Peyer's patch (tissue), 4 donors: ENCODE results near the gene MAN1C1. TPM values are rescaled to one million over a fixed set of nuclear protein-coding genes. Genes with fewer than 3 reads are reported as not detected.

ENCODE experiments used
- DNase-seq, 3 donors: peaks; one replicate each; pipeline ENCODE4 v3.0.0-alpha.2; 2017 to 2019
- H3K27ac ChIP-seq, 4 donors: fragments of 200-600 bp; sonication (generic); one replicate each; pipeline ENCODE4 v1.5.1; 2016 to 2019
- H3K27me3 ChIP-seq, 2 donors: fragments of 200-600 bp; sonication (generic); one replicate each; pipeline ENCODE4 v1.5.1; 2019
- H3K36me3 ChIP-seq, 3 donors: fragments of 200-600 bp; sonication (generic); one replicate each; pipeline ENCODE4 v1.5.1; 2016 to 2019
- H3K4me1 ChIP-seq, 4 donors: fragments of 200-600 bp; sonication (generic); one replicate each; pipeline ENCODE4 v1.5.1; 2016 to 2019
- H3K4me3 ChIP-seq, 4 donors: fragments of 200-600 bp; sonication (generic); 1 replicate in 3 of 4; 2 replicates in 1 of 4; pipeline ENCODE4 v1.5.1; 2016 to 2019; ENCODE audit warnings: mild to moderate bottlenecking in 1 of 4
- H3K9me3 ChIP-seq, 4 donors: fragments of 200-600 bp; sonication (generic); one replicate each; pipeline ENCODE4 v1.5.1; 2016 to 2019; ENCODE audit warnings: mild to moderate bottlenecking in 1 of 4
- CTCF ChIP-seq, 6 experiments: fragments of 450-650 bp in 4 of 6; fragments of 200-600 bp in 2 of 6; sonication (generic) in 1 of 6; IDR thresholded peaks; one replicate each; pipeline ENCODE4 v1.5.1; 2017 to 2019; ENCODE audit warnings: antibody characterized with exemption in 6 of 6, mild to moderate bottlenecking in 3 of 6, moderate library complexity in 1 of 6
- POLR2A ChIP-seq, 2 donors: fragments of 450-650 bp; IDR thresholded peaks; one replicate each; pipeline ENCODE4 v1.5.1; 2017; ENCODE audit warnings: antibody characterized with exemption in 2 of 2, mild to moderate bottlenecking in 2 of 2, moderate library complexity in 2 of 2
- total RNA-seq, 4 donors: library from RNA; depleted of rRNA; stranded (reverse); fragments of >200 nt; gene quantifications; one replicate each; pipeline ENCODE4 v1.1.0, GENCODE V29; 2016

The MAN1C1 gene
- total RNA-seq, 4 donors from 2014 or later: 2.3 to 10.7 (median 6.7) TPM

DNA sequence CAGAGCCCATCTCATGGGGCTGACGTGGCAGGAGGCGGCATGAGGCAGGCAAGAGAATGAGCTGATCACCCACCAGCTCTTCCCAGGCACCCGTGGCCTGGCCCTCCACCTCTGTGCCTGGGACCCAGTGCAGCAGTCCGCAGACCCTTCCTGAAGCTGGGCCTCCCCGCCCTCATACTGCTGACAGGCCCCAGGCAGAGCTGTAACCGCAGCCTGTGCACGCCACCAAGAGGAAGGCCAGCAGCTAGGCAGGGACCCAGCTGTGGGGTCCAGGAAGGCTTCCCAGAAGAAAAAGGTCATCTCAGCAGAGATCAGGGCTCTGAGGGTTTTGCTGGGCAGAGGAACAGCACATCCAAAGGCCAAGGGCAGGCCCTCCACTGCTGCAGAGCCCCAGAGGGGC is 193.3 kb downstream of the MAN1C1 start:
- Histone ChIP-seq H3K36me3 (peaks cover 0 to 41% (median 0%) of the 10 kb centered on the region in 3 donors), H3K4me1 (peaks cover 0 to 23% (median 16%) of the 10 kb centered on the region in 4 donors), H3K4me3 (no peak overlapping the region), H3K27ac (peak overlapping the region in 1 of 4 donors; percentile 11), H3K27me3 (no peaks in the 10 kb centered on the region), H3K9me3 (no peaks in the 10 kb centered on the region)
- TF ChIP-seq CTCF (IDR thresholded peaks at IDR 0.05) (no peak), POLR2A (IDR thresholded peaks at IDR 0.05) (no peak)
- no peak for DNase-seq

- TF ChIP-seq POLR2A (IDR thresholded peaks at IDR 0.05): no peak
- TF ChIP-seq CTCF (IDR thresholded peaks at IDR 0.05): peak; percentile 77 to 93 (median 90)
- no peak overlapping the region for H3K4me3 ChIP-seq
- peaks cover 0 to 35% (median 0%) of the 10 kb centered on the region in 3 donors for H3K36me3 ChIP-seq
- no peaks in the 10 kb centered on the region for H3K9me3 ChIP-seq
- DNase-seq: peak; percentile 82 to 90 (median 83)
- no peaks in the 10 kb centered on the region for H3K27me3 ChIP-seq
- peaks cover 0 to 23% (median 15%) of the 10 kb centered on the region in 4 donors for H3K4me1 ChIP-seq
- H3K27ac ChIP-seq: peak overlapping the region in 1 of 4 donors; percentile 11
These were observed 194.0 kb downstream of the MAN1C1 start for GRCh38 chr1:25810341-25811299.

- TF ChIP-seq CTCF (IDR thresholded peaks at IDR 0.05) (no peak), POLR2A (IDR thresholded peaks at IDR 0.05) (no peak)
- no peak for DNase-seq
- Histone ChIP-seq H3K27me3 (no peaks in the 10 kb centered on the region), H3K4me1 (peaks cover 0 to 23% (median 11%) of the 10 kb centered on the region in 4 donors), H3K9me3 (no peaks in the 10 kb centered on the region), H3K27ac (no peak overlapping the region), H3K36me3 (peaks cover 0 to 35% (median 0%) of the 10 kb centered on the region in 3 donors), H3K4me3 (no peak overlapping the region)
These were observed 194.9 kb downstream of the MAN1C1 start for GRCh38 chr1:25811384-25812082.

DNA sequence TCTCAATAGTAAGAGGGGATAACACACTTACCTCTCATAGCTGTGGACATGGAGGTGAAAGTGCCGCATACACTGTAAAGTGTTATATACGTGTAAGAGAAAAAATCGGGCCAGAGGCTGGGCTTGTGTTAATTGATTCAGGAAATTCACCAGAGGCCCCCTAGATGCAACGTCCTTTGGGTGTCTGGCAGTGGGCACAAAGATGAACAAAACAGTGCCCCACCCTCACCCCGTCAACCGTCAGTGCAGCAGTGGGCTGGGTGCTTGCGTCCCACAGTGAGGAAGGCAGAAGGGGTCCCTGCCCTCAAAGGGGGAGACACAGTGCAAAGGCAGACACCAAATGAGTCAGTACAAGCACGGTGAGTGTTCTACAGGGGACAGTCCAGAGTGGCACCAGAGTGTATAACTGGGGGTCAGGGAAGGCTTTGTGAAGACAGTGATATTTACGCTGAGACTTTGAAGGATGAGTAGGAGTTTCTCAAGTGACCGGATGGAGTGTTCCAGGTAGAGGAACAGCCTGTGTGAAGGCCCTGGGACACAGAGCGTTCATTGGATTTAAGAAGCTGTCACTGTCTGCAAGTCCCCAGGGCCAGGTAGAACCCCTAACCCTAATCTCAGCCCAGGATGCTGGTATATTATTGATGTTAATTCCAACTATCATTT is 196.6 kb downstream of the MAN1C1 start:
- no peak for DNase-seq
- Histone ChIP-seq H3K4me3 (no peak overlapping the region), H3K27ac (no peak overlapping the region), H3K36me3 (peaks cover 0 to 35% (median 0%) of the 10 kb centered on the region in 3 donors), H3K4me1 (peaks cover 0 to 23% (median 11%) of the 10 kb centered on the region in 4 donors), H3K27me3 (no peaks in the 10 kb centered on the region), H3K9me3 (no peaks in the 10 kb centered on the region)
- TF ChIP-seq CTCF (IDR thresholded peaks at IDR 0.05): no peak
- no peak for TF ChIP-seq POLR2A (IDR thresholded peaks at IDR 0.05)

GRCh38 chr1:25813734-25814471 is 197.3 kb downstream of the MAN1C1 start:
- Histone ChIP-seq H3K9me3 (no peaks in the 10 kb centered on the region), H3K4me1 (peaks cover 0 to 23% (median 17%) of the 10 kb centered on the region in 4 donors), H3K4me3 (no peak overlapping the region), H3K27ac (no peak overlapping the region), H3K36me3 (peaks cover 0 to 30% (median 0%) of the 10 kb centered on the region in 3 donors), H3K27me3 (no peaks in the 10 kb centered on the region)
- TF ChIP-seq CTCF (IDR thresholded peaks at IDR 0.05) (no peak), POLR2A (IDR thresholded peaks at IDR 0.05) (no peak)
- peak in 1 of 3 donors; percentile 45 for DNase-seq
